ENCODE results near the gene ETV7.

ETV7 gene

DNA sequence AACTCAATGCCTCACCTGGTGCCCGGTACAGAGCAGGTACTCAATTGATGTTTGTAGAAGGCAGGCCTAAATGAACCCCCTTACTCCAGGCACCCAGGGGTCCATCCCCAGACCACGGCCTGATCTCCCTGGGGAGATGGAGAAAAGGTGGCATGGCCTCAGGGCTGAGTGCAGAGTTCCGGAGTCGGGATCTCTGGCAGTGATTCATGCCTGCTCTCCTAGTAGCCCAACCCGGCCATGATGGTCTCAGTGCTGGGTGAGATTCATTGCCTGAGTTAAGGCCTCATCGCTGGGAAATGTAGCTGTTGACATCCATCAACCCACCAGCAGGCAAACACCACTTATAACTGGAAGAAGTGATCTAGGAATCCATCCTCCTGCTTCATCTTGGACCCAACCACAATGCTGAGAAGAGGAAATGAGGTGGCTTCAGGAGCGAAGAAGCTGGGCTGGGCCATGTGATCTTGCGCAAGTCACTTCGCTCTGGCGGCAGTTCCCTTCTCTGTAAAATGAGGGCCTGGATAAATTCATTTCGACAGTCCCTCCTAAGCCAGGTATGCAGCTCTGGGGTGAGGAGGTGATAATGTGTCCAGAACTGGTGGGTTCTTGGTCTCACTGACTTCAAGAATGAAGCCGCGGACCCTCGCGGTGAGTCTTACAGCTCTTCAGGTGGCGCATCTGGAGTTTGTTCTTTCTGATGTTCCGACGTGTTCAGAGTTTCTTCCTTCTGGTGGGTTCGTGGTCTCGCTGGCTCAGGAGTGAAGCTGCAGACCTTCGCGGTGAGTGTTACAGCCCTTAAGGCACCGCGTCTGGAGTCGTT lies 24.7 kb downstream of the ETV7 start:
- no peak overlapping the region for H3K27ac ChIP-seq

DNA sequence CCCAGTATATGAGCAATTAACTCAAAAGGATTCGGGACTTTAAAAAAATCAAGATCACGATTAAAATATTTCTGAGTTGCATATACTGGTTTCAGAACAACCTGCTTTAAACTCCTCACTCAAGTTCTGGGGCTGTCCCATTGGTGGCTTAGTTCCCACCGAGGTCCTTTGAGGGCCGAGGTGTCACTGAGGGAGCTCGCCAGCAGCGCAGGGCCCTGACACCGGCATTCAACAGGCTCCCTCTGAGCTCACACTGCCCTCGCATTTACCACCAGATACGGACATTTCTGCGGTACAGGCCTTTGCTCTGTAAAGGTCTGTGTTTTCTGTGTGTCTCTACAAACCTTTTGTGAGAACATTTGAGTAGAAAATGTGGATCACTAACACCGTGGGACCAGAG lies 26.4 kb downstream of the ETV7 start:
- H3K27ac ChIP-seq, result no peak overlapping the region

More for the DNA sequence above, 24.7 kb downstream of the ETV7 start:
- no peak for TF ChIP-seq ZFX (IDR thresholded peaks at IDR 0.05)
- TF ChIP-seq, protein P1, sequence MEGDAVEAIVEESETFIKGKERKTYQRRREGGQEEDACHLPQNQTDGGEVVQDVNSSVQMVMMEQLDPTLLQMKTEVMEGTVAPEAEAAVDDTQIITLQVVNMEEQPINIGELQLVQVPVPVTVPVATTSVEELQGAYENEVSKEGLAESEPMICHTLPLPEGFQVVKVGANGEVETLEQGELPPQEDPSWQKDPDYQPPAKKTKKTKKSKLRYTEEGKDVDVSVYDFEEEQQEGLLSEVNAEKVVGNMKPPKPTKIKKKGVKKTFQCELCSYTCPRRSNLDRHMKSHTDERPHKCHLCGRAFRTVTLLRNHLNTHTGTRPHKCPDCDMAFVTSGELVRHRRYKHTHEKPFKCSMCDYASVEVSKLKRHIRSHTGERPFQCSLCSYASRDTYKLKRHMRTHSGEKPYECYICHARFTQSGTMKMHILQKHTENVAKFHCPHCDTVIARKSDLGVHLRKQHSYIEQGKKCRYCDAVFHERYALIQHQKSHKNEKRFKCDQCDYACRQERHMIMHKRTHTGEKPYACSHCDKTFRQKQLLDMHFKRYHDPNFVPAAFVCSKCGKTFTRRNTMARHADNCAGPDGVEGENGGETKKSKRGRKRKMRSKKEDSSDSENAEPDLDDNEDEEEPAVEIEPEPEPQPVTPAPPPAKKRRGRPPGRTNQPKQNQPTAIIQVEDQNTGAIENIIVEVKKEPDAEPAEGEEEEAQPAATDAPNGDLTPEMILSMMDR (conservative IDR thresholded peaks at IDR 0.05), result no peak

DNA sequence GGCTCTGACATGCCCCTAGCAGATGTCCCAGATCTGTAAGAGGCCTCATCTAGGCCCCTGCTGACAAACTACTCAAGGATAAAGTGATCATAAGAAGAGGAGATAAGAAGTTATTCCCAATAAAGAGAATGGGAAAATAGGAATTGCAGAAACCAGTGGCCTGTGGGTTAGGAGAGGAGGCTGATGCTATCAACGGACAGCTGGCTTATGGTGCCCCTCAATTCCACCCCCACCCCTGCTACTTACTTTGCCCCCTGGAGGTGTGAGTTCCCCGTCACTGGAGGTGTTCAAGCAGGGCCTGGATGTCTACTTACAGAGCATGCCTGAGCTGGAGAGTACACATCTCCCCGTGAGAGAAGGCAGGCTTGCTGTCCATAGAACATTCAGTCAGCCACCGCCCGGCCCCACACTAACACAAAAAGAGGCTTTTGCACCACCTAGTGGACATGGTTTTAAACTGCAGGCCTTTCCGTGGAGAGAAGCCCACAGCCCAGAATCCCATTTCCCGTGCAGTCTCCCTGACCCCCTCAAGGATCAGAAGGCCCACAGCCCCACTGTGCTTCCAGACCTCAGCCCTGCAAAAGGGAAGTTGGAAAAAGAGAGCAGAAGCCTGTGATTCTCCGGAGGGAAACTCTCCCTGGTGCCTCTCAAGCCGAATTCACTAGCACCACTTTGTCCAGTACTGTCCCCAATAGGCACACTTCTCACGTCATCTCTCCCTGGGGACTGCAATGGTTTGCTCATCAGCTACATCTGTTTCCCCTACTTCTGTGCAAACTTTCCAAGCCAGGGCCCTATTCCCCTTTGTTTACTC lies 27.0 kb downstream of the ETV7 start:
- TF ChIP-seq ZFX (IDR thresholded peaks at IDR 0.05), result no peak
- TF ChIP-seq, protein P1 (conservative IDR thresholded peaks at IDR 0.05), result peak; percentile 89
- no peak overlapping the region for H3K27ac ChIP-seq

More for the DNA sequence above, 26.4 kb downstream of the ETV7 start:
- no peak for TF ChIP-seq ZFX (IDR thresholded peaks at IDR 0.05)
- TF ChIP-seq, protein P1 (conservative IDR thresholded peaks at IDR 0.05), result no peak

DNA sequence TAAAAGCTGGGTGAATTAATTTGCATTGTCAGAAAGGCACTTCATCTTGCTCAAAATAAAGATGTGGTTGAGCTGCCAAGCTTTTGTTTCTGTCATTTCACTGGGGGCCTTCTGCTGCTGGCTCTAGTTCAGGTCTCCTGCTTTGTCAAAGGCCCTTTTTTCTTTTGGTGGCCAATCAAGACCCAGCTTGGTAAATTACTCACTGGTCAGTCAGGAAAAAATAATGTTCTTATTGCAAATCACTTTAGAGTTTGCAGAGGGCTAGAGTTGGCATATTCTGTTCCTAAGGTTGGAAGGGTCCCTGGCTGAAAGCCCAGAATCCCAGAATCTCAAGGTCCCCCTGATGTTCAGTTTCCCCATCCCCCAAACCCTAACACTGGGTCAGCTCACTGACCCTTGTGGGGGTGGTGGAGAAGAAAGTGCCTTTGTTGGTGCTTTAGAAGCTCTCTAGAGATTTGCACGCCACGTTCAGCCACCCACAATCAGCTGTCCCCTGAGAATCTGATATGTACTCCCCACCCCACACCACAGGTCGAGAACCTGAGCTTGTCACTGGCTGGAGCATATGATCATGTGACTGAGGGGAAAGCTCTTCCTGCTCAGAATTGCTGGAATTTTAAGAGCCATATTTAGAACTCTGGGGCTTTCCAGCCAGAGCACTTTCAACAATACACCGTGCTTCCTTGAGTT lies 29.1 kb downstream of the ETV7 start:
- TF ChIP-seq, protein P1 (conservative IDR thresholded peaks at IDR 0.05), result no peak
- TF ChIP-seq ZFX (IDR thresholded peaks at IDR 0.05), result no peak
- no peak overlapping the region for H3K27ac ChIP-seq

DNA sequence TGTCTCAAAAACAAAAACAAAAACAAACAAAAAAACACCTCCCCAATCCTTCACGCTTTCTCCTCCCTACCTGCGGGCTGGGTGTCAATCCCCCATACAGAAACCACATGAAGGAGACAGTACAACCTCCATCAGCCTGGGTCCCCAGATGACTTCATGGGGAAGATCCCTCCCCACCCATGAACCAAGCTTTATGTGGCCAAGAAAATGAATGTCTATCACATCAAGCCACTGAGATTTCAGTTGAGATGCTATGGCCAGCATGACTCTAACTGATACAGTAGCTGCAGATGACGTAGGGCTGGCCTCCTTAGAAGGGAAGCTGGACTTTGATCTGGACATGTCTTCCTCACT lies 29.6 kb downstream of the ETV7 start:
- TF ChIP-seq, protein P1 (conservative IDR thresholded peaks at IDR 0.05), result no peak
- no peak for TF ChIP-seq ZFX (IDR thresholded peaks at IDR 0.05)

DNA sequence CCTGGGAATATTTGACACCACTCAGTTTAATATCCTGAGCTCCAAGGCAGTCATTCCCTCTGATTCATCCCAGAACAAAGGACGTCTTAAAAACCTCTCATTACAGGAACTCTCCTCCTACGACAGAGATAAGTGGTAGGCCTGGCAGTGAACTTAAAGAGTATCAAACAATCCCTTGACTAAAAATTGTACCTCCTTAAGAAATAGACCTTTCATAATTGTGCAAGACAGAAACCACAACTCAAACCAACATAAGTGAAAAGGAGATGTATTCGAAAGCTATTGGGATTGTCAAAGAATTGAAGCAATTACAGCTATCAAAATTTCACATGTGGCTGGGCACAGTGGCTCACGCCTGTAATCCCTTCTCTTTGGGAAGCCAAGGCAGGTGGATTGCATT lies 31.6 kb downstream of the ETV7 start:
- no peak overlapping the region for H3K27ac ChIP-seq
- TF ChIP-seq, protein P1 (conservative IDR thresholded peaks at IDR 0.05), result no peak
- TF ChIP-seq ZFX (IDR thresholded peaks at IDR 0.05), result no peak

More for the DNA sequence above, 29.6 kb downstream of the ETV7 start:
- H3K27ac ChIP-seq, result no peak overlapping the region

All from C4-2B (cell line).